ENCODE measurements around the gene RAB40C.

DNA sequence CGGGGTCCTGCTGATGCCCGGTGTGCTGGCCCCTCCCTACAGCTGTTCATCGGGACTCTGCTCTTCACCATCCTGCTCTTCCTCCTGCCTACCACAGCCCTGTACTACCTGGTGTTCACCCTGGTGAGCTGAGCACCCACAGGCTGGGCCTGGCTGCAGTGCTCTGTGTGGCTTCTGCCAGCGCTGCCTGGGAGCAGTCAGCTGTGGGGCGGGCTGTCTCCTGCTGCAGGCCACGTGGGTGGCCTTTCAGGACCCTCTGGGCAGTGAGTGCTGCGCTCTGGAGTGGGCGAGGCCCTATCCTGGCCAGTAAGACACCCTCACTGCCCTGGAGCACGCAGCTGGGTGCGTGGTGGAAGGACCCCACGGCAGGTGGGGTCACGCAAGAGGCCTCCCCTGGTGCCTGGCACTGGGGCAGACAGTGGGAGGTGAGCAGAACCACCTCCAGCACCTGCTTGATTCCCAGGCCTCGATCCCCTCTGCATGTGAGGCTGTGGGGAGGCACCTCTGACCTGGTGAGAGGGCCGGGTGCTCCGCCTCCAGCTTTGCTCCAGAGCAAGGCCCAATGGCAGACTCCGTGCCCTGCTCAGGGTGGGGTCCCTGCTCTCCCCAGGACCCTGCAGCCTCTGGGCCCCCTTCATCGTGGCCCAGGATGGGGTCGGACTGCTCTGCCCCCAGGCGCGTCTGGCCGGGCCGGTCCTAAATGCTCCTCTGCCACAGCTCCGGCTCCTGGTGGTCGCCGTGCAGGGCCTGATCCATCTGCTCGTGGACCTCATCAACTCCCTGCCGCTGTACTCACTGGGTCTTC is 9.5 kb upstream of the RAB40C start:
- TF ChIP-seq, protein P1, sequence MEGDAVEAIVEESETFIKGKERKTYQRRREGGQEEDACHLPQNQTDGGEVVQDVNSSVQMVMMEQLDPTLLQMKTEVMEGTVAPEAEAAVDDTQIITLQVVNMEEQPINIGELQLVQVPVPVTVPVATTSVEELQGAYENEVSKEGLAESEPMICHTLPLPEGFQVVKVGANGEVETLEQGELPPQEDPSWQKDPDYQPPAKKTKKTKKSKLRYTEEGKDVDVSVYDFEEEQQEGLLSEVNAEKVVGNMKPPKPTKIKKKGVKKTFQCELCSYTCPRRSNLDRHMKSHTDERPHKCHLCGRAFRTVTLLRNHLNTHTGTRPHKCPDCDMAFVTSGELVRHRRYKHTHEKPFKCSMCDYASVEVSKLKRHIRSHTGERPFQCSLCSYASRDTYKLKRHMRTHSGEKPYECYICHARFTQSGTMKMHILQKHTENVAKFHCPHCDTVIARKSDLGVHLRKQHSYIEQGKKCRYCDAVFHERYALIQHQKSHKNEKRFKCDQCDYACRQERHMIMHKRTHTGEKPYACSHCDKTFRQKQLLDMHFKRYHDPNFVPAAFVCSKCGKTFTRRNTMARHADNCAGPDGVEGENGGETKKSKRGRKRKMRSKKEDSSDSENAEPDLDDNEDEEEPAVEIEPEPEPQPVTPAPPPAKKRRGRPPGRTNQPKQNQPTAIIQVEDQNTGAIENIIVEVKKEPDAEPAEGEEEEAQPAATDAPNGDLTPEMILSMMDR (IDR thresholded peaks at IDR 0.05; ENCODE audit: low read depth, low read length) = no peak
- TF ChIP-seq EZH2phosphoT487 (IDR thresholded peaks at IDR 0.05; ENCODE audit: low read depth) = no peak
